Measurements from ENCODE around the gene TINAG.

Gene TINAG, protein sequence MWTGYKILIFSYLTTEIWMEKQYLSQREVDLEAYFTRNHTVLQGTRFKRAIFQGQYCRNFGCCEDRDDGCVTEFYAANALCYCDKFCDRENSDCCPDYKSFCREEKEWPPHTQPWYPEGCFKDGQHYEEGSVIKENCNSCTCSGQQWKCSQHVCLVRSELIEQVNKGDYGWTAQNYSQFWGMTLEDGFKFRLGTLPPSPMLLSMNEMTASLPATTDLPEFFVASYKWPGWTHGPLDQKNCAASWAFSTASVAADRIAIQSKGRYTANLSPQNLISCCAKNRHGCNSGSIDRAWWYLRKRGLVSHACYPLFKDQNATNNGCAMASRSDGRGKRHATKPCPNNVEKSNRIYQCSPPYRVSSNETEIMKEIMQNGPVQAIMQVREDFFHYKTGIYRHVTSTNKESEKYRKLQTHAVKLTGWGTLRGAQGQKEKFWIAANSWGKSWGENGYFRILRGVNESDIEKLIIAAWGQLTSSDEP
- long read RNA-seq, partial matches to known transcripts, result 0 of 1 reads
- long read RNA-seq, other reads (novel, unspliced or antisense), result 1 of 1 reads

DNA sequence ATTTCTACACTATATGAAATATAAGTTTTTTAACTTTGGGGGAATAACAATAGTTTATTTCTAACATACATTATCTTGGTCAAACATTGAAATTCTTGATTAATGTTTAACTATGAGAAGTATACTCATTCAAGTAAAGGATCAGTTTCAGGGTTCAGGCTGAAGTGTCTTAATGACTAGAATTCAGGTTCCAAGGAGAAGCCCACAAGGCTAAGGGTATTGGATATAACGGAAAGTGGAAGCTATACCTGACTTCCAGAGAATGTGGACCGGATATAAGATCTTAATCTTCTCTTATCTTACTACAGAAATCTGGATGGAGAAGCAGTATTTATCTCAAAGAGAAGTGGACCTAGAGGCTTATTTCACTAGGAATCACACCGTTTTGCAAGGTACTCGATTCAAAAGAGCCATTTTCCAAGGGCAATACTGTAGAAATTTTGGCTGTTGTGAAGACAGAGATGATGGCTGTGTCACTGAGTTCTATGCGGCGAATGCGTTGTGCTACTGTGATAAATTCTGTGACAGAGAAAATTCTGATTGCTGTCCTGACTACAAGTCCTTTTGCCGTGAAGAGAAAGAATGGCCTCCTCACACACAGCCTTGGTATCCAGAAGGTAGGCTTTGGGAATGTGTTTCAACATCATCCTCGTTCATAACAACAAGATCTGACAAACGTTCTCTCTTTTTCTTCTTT is at the start of gene TINAG:
Gene TINAG (plus strand): TSS at position 153 of the 697 bp plus-strand sequence. CDS start 110 bp downstream, at position 263.
- H3K27me3 ChIP-seq (ENCODE audit: insufficient read depth, poor library complexity, severe bottlenecking), result no peaks in the 10 kb centered on the region
- DNase-seq (ENCODE audit: low read depth in 1 of 2, low spot score in 1 of 2), result no peak
- no peak within 1 kb of the TSS for H3K27ac ChIP-seq (replicated peaks)

DNA sequence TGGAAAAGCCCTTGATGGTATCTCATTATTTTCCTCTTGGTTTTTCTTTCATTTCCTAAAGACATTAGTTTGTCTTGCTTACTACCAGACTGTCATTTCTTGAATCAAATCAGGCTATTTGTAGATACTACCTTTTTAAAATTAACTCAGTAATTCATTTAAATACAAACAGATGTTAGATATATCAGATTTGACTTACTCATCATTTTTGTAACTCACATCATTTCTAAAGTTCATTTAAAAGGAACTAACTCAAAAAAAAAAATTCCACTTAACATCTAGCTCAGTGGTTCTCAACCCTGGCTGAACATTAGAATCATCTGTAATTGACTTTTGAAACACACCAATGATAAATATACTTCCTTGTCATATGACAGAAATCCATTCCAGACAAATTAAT is 48.2 kb upstream of the TINAG start:
- H3K27me3 ChIP-seq (ENCODE audit: insufficient read depth, poor library complexity, severe bottlenecking), result peaks cover 2% of the 10 kb centered on the region
- no peak overlapping the region for H3K27ac ChIP-seq (replicated peaks)
- TF ChIP-seq, protein P1, sequence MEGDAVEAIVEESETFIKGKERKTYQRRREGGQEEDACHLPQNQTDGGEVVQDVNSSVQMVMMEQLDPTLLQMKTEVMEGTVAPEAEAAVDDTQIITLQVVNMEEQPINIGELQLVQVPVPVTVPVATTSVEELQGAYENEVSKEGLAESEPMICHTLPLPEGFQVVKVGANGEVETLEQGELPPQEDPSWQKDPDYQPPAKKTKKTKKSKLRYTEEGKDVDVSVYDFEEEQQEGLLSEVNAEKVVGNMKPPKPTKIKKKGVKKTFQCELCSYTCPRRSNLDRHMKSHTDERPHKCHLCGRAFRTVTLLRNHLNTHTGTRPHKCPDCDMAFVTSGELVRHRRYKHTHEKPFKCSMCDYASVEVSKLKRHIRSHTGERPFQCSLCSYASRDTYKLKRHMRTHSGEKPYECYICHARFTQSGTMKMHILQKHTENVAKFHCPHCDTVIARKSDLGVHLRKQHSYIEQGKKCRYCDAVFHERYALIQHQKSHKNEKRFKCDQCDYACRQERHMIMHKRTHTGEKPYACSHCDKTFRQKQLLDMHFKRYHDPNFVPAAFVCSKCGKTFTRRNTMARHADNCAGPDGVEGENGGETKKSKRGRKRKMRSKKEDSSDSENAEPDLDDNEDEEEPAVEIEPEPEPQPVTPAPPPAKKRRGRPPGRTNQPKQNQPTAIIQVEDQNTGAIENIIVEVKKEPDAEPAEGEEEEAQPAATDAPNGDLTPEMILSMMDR (IDR thresholded peaks at IDR 0.05; ENCODE audit: insufficient read depth, low read length), result no peak
- TF ChIP-seq POLR2AphosphoS5 (IDR thresholded peaks at IDR 0.05; ENCODE audit: low read depth), result no peak
- TF ChIP-seq, protein P2, sequence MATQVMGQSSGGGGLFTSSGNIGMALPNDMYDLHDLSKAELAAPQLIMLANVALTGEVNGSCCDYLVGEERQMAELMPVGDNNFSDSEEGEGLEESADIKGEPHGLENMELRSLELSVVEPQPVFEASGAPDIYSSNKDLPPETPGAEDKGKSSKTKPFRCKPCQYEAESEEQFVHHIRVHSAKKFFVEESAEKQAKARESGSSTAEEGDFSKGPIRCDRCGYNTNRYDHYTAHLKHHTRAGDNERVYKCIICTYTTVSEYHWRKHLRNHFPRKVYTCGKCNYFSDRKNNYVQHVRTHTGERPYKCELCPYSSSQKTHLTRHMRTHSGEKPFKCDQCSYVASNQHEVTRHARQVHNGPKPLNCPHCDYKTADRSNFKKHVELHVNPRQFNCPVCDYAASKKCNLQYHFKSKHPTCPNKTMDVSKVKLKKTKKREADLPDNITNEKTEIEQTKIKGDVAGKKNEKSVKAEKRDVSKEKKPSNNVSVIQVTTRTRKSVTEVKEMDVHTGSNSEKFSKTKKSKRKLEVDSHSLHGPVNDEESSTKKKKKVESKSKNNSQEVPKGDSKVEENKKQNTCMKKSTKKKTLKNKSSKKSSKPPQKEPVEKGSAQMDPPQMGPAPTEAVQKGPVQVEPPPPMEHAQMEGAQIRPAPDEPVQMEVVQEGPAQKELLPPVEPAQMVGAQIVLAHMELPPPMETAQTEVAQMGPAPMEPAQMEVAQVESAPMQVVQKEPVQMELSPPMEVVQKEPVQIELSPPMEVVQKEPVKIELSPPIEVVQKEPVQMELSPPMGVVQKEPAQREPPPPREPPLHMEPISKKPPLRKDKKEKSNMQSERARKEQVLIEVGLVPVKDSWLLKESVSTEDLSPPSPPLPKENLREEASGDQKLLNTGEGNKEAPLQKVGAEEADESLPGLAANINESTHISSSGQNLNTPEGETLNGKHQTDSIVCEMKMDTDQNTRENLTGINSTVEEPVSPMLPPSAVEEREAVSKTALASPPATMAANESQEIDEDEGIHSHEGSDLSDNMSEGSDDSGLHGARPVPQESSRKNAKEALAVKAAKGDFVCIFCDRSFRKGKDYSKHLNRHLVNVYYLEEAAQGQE (IDR thresholded peaks at IDR 0.05; ENCODE audit: insufficient replicate concordance, low read depth), result no peak
- TF ChIP-seq SPI1 (IDR thresholded peaks at IDR 0.05; ENCODE audit: borderline replicate concordance, low read depth), result no peak
- TF ChIP-seq GABPA (IDR thresholded peaks at IDR 0.05; ENCODE audit: low read depth), result no peak

More for the DNA sequence above, at the start of gene TINAG:
- TF ChIP-seq, protein P2 (IDR thresholded peaks at IDR 0.05; ENCODE audit: insufficient replicate concordance, low read depth), result no peak
- TF ChIP-seq SPI1 (IDR thresholded peaks at IDR 0.05; ENCODE audit: borderline replicate concordance, low read depth) (no peak), POLR2AphosphoS5 (IDR thresholded peaks at IDR 0.05; ENCODE audit: low read depth) (no peak), GABPA (IDR thresholded peaks at IDR 0.05; ENCODE audit: low read depth) (no peak)
- TF ChIP-seq, protein P1 (IDR thresholded peaks at IDR 0.05; ENCODE audit: insufficient read depth, low read length), result no peak
- H3K4me3 ChIP-seq (replicated peaks; ENCODE audit: insufficient read depth, low read length), result no peak within 1 kb of the TSS

DNA sequence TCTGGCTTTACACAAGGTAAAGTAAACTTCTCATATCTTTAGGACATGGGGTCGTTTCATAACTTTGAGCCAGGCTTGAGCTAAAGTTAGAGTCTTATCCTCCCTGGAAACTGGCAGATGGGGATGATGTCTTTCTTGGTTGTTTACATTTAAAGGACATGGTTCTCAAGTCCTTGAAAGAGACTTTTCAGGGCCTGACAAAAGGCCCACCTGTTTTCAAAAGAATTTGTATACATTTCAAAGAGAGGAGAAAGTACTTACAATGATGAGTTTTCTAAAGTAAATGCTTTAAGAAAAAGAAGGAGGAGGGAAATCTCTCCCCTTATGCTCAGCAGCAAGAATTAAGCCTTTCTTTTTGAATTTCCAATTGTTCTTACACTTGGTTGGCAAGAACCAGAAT is 45.7 kb upstream of the TINAG start:
- peaks cover 3% of the 10 kb centered on the region for H3K27me3 ChIP-seq (ENCODE audit: insufficient read depth, poor library complexity, severe bottlenecking)
- H3K4me3 ChIP-seq (replicated peaks; ENCODE audit: insufficient read depth, low read length), result no peak overlapping the region
- DNase-seq (ENCODE audit: low read depth in 1 of 2, low spot score in 1 of 2), result no peak
- no peak overlapping the region for H3K27ac ChIP-seq (replicated peaks)
- TF ChIP-seq GABPA (IDR thresholded peaks at IDR 0.05; ENCODE audit: low read depth), result no peak
- TF ChIP-seq SPI1 (IDR thresholded peaks at IDR 0.05; ENCODE audit: borderline replicate concordance, low read depth), result no peak
- TF ChIP-seq, protein P1 (IDR thresholded peaks at IDR 0.05; ENCODE audit: insufficient read depth, low read length), result no peak
- no peak for TF ChIP-seq POLR2AphosphoS5 (IDR thresholded peaks at IDR 0.05; ENCODE audit: low read depth)
- TF ChIP-seq, protein P2 (IDR thresholded peaks at IDR 0.05; ENCODE audit: insufficient replicate concordance, low read depth), result no peak

More for the DNA sequence above, 48.2 kb upstream of the TINAG start:
- no peak overlapping the region for H3K4me3 ChIP-seq (replicated peaks; ENCODE audit: insufficient read depth, low read length)
- DNase-seq (ENCODE audit: low read depth in 1 of 2, low spot score in 1 of 2), result no peak
